Esophagus muscularis mucosa (tissue), 3 donors: Measurements from ENCODE around the gene SLC12A7.

Source experiments
- CTCF ChIP-seq, 3 experiments: fragments of 200-600 bp in 2 of 3; fragments of 450-650 bp in 1 of 3; sonication (generic) in 2 of 3; IDR thresholded peaks; one replicate each; pipeline ENCODE4 v1.5.1; 2017 to 2019; ENCODE audit warnings: antibody characterized with exemption in 3 of 3, mild to moderate bottlenecking in 2 of 3, moderate library complexity in 1 of 3
- POLR2A ChIP-seq: fragments of 450-650 bp; IDR thresholded peaks from one replicate; pipeline ENCODE4 v1.6.1; 2017; ENCODE audit warnings: antibody characterized with exemption, moderate library complexity, mild to moderate bottlenecking, low read depth
- POLR2AphosphoS5 ChIP-seq, 2 donors: sonication (generic); formaldehyde crosslinking; IDR thresholded peaks; one replicate each; pipeline ENCODE4 v1.6.1; 2017; ENCODE audit warnings: antibody characterized with exemption in 2 of 2

GRCh38 chr5:1132570-1132969, 20.7 kb upstream of the SLC12A7 start:
- TF ChIP-seq CTCF (IDR thresholded peaks at IDR 0.05) = no peak
- no peak for TF ChIP-seq POLR2AphosphoS5 (IDR thresholded peaks at IDR 0.05)
- TF ChIP-seq POLR2A = no peak
